ENCODE measurements around the gene CNGB1.

The CNGB1 gene

DNA sequence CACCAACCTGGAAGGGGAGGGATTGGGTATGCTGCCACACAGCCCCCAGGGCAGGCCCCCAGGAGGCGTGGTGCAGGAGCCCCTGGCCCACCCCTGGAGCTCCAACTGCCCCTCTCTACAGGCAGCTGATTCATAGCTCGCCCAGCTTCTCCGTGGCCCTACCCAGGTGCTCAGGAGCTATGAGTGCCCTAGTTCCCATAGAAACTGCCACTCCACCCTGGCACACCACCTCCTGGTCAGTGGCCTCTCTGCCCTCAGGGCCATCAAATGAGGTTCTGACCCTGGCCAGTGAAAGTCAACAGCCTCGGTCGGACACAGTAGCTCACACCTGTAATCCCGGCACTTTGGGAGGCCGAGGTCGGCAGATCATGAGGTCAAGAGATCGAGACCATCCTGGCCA, 18.0 kb downstream of the CNGB1 start:
- Histone ChIP-seq H3K27me3 (replicated peaks) (no peaks in the 10 kb centered on the region), H3K27ac (no peak overlapping the region), H3K4me3 (ENCODE audit: low read depth, low read length) (no peak overlapping the region), H3K36me3 (replicated peaks) (no peaks in the 10 kb centered on the region)
- TF ChIP-seq, protein P1, sequence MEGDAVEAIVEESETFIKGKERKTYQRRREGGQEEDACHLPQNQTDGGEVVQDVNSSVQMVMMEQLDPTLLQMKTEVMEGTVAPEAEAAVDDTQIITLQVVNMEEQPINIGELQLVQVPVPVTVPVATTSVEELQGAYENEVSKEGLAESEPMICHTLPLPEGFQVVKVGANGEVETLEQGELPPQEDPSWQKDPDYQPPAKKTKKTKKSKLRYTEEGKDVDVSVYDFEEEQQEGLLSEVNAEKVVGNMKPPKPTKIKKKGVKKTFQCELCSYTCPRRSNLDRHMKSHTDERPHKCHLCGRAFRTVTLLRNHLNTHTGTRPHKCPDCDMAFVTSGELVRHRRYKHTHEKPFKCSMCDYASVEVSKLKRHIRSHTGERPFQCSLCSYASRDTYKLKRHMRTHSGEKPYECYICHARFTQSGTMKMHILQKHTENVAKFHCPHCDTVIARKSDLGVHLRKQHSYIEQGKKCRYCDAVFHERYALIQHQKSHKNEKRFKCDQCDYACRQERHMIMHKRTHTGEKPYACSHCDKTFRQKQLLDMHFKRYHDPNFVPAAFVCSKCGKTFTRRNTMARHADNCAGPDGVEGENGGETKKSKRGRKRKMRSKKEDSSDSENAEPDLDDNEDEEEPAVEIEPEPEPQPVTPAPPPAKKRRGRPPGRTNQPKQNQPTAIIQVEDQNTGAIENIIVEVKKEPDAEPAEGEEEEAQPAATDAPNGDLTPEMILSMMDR (IDR thresholded peaks at IDR 0.05; ENCODE audit: low read depth, low read length, missing control alignments) = no peak
- DNase-seq = no peak
- in situ Hi-C loops (cut with HindIII; ENCODE audit: low pct_ligation_motif_present, low sequenced_read_pairs) = no loop called here

DNA sequence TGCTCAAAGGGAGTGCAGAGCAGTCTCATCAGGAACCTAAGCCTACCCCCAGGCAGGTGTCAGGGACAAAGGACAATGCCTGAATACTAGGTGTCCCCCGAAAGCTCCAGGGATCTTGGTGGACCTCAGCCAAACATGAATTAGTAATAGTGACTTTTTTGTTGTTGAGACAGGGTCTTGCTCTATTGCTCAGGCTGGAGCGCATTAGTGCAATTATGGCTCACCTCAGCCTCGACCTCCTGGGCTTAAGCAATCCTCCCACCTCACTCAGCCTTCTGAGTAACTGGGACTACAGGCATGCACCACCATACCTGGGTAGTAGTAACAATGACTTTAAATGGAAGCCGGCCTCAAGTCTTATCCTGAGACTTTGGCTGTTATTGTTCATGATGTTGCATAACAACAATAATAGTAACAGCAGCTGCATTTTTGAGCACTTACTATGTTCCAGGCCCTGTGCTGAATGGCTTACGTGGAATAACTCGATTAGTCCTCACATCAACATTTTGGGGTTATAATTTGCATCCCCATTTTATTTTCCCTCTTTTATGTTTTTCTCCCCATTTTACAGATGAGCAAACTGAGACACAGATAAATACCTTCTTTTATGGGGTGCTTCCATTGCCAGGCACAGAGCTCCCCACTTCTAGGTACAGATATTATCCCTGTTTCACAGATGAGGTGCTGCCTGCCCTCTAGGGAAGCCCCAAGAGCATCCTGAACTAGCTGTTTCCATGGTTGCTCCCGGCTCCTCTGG, 19.5 kb downstream of the CNGB1 start:
- no peak overlapping the region for H3K27ac ChIP-seq
- no peak overlapping the region for H3K4me3 ChIP-seq (ENCODE audit: low read depth, low read length)
- no peak for DNase-seq
- H3K36me3 ChIP-seq (replicated peaks) = no peaks in the 10 kb centered on the region
- TF ChIP-seq, protein P1 (IDR thresholded peaks at IDR 0.05; ENCODE audit: low read depth, low read length, missing control alignments) = no peak
- no peaks in the 10 kb centered on the region for H3K27me3 ChIP-seq (replicated peaks)
- in situ Hi-C loops (cut with HindIII; ENCODE audit: low pct_ligation_motif_present, low sequenced_read_pairs) = no loop called here

DNA sequence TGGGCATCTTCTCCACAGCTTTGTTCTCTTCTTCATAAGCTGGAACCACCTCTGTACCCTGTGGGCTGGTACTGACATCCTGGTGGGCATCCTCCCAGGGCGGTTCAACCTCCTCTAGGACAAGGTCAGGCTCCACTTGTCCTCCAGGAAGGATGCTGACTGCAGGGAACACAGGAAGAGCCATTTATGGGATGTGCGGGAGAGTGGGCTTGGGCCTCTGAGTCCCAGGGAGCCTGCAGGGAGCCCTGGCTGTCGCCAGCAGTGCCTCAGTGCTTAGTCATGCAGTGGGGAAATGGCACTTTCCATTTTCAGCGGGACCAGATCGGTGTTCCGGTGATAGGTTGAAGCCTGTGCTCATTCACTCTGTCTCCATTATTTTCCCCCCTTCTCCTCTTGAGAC, 20.5 kb downstream of the CNGB1 start:
- Histone ChIP-seq H3K4me3 (ENCODE audit: low read depth, low read length) (no peak overlapping the region), H3K36me3 (replicated peaks) (no peaks in the 10 kb centered on the region), H3K27ac (no peak overlapping the region), H3K27me3 (replicated peaks) (no peaks in the 10 kb centered on the region)
- DNase-seq = no peak
- TF ChIP-seq, protein P1 (IDR thresholded peaks at IDR 0.05; ENCODE audit: low read depth, low read length, missing control alignments) = no peak
- in situ Hi-C loops (cut with HindIII; ENCODE audit: low pct_ligation_motif_present, low sequenced_read_pairs) = no loop called here

DNA sequence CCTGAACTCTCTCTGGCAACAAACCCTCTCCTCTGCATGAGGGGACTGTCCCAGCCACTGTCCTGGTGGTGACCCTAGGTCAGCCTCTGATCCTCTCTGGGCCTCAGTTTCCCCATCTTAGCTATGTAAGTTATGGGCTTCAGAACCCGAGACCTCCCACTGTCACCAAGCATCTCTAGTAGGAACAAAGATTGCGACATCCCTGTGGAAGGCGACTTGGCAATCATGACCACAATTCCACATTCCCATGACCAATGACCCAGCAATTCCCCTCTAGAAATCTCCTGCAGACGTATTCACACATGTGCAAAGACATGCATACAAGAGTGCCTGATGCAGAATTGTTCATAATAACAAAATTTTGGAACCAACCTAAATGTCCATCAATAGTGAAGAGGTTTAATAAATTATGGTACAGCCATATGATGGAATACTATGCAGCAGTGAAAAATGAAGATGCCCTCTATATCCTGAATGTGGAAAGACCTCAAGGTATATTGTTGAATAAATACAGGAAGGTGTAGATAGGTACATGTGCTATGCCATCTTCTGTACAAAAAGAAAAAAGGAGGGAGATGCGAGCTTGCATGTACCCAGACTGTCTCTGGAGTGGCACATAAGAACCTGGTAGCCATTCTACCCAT, 21.2 kb downstream of the CNGB1 start:
- H3K27me3 ChIP-seq (replicated peaks) = no peaks in the 10 kb centered on the region
- no peak for DNase-seq
- TF ChIP-seq, protein P1 (IDR thresholded peaks at IDR 0.05; ENCODE audit: low read depth, low read length, missing control alignments) = no peak
- H3K36me3 ChIP-seq (replicated peaks) = no peaks in the 10 kb centered on the region
- H3K4me3 ChIP-seq (ENCODE audit: low read depth, low read length) = no peak overlapping the region
- in situ Hi-C loops (cut with HindIII; ENCODE audit: low pct_ligation_motif_present, low sequenced_read_pairs) = no loop called here
- no peak overlapping the region for H3K27ac ChIP-seq

DNA sequence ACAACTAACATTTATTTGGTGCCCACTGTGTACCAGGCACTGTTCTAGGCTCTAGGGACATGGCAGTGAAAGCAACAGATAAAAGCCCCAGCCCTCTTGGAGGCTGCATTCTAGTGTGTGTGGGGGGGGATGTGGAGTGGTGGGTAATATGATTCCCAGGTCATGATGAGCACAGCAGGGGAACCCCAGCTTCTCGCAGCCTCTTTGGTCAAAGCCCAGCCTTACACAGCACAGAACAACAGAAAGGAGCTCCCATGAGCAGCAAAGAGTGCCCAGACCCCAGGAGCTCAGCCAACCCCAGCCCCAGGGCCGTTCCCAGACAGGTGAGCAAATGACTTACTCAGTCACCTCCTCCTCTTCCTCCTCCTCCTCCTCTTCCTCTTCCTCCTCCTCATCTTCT, 21.9 kb downstream of the CNGB1 start:
- Histone ChIP-seq H3K36me3 (replicated peaks) (no peaks in the 10 kb centered on the region), H3K4me3 (ENCODE audit: low read depth, low read length) (no peak overlapping the region), H3K27me3 (replicated peaks) (no peaks in the 10 kb centered on the region), H3K27ac (no peak overlapping the region)
- in situ Hi-C loops (cut with HindIII; ENCODE audit: low pct_ligation_motif_present, low sequenced_read_pairs) = no loop called here
- no peak for DNase-seq
- TF ChIP-seq, protein P1 (IDR thresholded peaks at IDR 0.05; ENCODE audit: low read depth, low read length, missing control alignments) = no peak

Measured in brain microvascular endothelial cell (primary cell).